IPS-18a (cell line): ENCODE results near the gene RAPSN.

Experiments used
- H3K27ac ChIP-seq: one replicate; pipeline ENCODE4 v1.5.1; 2013; ENCODE audit warnings: low read length
- H3K27me3 ChIP-seq: one replicate; pipeline ENCODE4 v1.6.1; 2013; ENCODE audit warnings: mild to moderate bottlenecking, low read length; ENCODE audit not compliant: control insufficient read depth, insufficient read depth
- H3K36me3 ChIP-seq: one replicate; pipeline ENCODE4 v1.6.1; 2013; ENCODE audit warnings: low read depth, low read length; ENCODE audit not compliant: control insufficient read depth
- H3K4me1 ChIP-seq: one replicate; pipeline ENCODE4 v1.6.1; 2013; ENCODE audit warnings: low read depth, low read length; ENCODE audit not compliant: control insufficient read depth
- H3K4me3 ChIP-seq: one replicate; pipeline ENCODE4 v1.5.1; 2013; ENCODE audit warnings: low read length
- H3K9ac ChIP-seq: one replicate; pipeline ENCODE4 v1.6.1; 2013; ENCODE audit warnings: mild to moderate bottlenecking, low read length, moderate library complexity
- H3K9me3 ChIP-seq: one replicate; pipeline ENCODE4 v1.6.1; 2013; ENCODE audit warnings: low read depth, low read length; ENCODE audit not compliant: control insufficient read depth

The RAPSN gene

GRCh38 chr11:47399860-47400767 lies 48.8 kb downstream of the RAPSN start:
- Histone ChIP-seq H3K4me1 (peaks cover 14% of the 10 kb centered on the region), H3K27ac (peak overlapping the region; percentile 92), H3K27me3 (no peaks in the 10 kb centered on the region), H3K4me3 (peak overlapping the region; percentile 64), H3K9me3 (no peaks in the 10 kb centered on the region), H3K9ac (peak overlapping the region; percentile 53), H3K36me3 (no peaks in the 10 kb centered on the region)

GRCh38 chr11:47398551-47398950 lies 50.4 kb downstream of the RAPSN start:
- Histone ChIP-seq H3K4me3 (no peak overlapping the region), H3K27ac (no peak overlapping the region), H3K9me3 (no peaks in the 10 kb centered on the region), H3K27me3 (no peaks in the 10 kb centered on the region), H3K36me3 (no peaks in the 10 kb centered on the region), H3K4me1 (peaks cover 14% of the 10 kb centered on the region), H3K9ac (no peak overlapping the region)

GRCh38 chr11:47398011-47398410 lies 50.9 kb downstream of the RAPSN start:
- H3K4me3 ChIP-seq, result no peak overlapping the region
- no peaks in the 10 kb centered on the region for H3K9me3 ChIP-seq
- no peak overlapping the region for H3K9ac ChIP-seq
- peaks cover 14% of the 10 kb centered on the region for H3K4me1 ChIP-seq
- H3K27ac ChIP-seq, result no peak overlapping the region
- no peaks in the 10 kb centered on the region for H3K27me3 ChIP-seq
- H3K36me3 ChIP-seq, result no peaks in the 10 kb centered on the region

GRCh38 chr11:47396049-47396320 lies 53.0 kb downstream of the RAPSN start:
- Histone ChIP-seq H3K4me3 (no peak overlapping the region), H3K36me3 (no peaks in the 10 kb centered on the region), H3K27me3 (no peaks in the 10 kb centered on the region), H3K27ac (no peak overlapping the region), H3K4me1 (peaks cover 7% of the 10 kb centered on the region), H3K9ac (no peak overlapping the region), H3K9me3 (no peaks in the 10 kb centered on the region)

- Histone ChIP-seq H3K36me3 (no peaks in the 10 kb centered on the region), H3K4me1 (peaks cover 1% of the 10 kb centered on the region), H3K9ac (no peak overlapping the region), H3K4me3 (no peak overlapping the region), H3K27me3 (no peaks in the 10 kb centered on the region), H3K27ac (no peak overlapping the region), H3K9me3 (no peaks in the 10 kb centered on the region)
Observed at GRCh38 chr11:47395223-47396048, 53.5 kb downstream of the RAPSN start.

GRCh38 chr11:47394322-47395222 lies 54.4 kb downstream of the RAPSN start:
- Histone ChIP-seq H3K4me1 (no peaks in the 10 kb centered on the region), H3K4me3 (no peak overlapping the region), H3K27me3 (no peaks in the 10 kb centered on the region), H3K9me3 (no peaks in the 10 kb centered on the region), H3K27ac (no peak overlapping the region), H3K9ac (no peak overlapping the region), H3K36me3 (no peaks in the 10 kb centered on the region)

GRCh38 chr11:47394050-47394321 lies 55.0 kb downstream of the RAPSN start:
- no peak overlapping the region for H3K27ac ChIP-seq
- H3K9ac ChIP-seq, result no peak overlapping the region
- no peak overlapping the region for H3K4me3 ChIP-seq
- H3K9me3 ChIP-seq, result no peaks in the 10 kb centered on the region
- no peaks in the 10 kb centered on the region for H3K27me3 ChIP-seq
- H3K4me1 ChIP-seq, result no peaks in the 10 kb centered on the region
- no peaks in the 10 kb centered on the region for H3K36me3 ChIP-seq

GRCh38 chr11:47393163-47394049 lies 55.5 kb downstream of the RAPSN start:
- Histone ChIP-seq H3K36me3 (no peaks in the 10 kb centered on the region), H3K9me3 (no peaks in the 10 kb centered on the region), H3K4me3 (no peak overlapping the region), H3K27me3 (no peaks in the 10 kb centered on the region), H3K27ac (no peak overlapping the region), H3K9ac (no peak overlapping the region), H3K4me1 (no peaks in the 10 kb centered on the region)

- Histone ChIP-seq H3K36me3 (no peaks in the 10 kb centered on the region), H3K9me3 (no peaks in the 10 kb centered on the region), H3K4me1 (no peaks in the 10 kb centered on the region), H3K27ac (no peak overlapping the region), H3K27me3 (no peaks in the 10 kb centered on the region), H3K9ac (no peak overlapping the region), H3K4me3 (no peak overlapping the region)
Observed at GRCh38 chr11:47392546-47393162, 56.3 kb downstream of the RAPSN start.

GRCh38 chr11:47391711-47392432 lies 57.1 kb downstream of the RAPSN start:
- H3K4me1 ChIP-seq, result no peaks in the 10 kb centered on the region
- no peaks in the 10 kb centered on the region for H3K27me3 ChIP-seq
- no peaks in the 10 kb centered on the region for H3K36me3 ChIP-seq
- no peaks in the 10 kb centered on the region for H3K9me3 ChIP-seq
- H3K27ac ChIP-seq, result no peak overlapping the region
- H3K4me3 ChIP-seq, result no peak overlapping the region
- H3K9ac ChIP-seq, result no peak overlapping the region
